Right renal pelvis (tissue), 4 donors: ENCODE results near the gene RFFL. TPM values are rescaled to one million over a fixed set of nuclear protein-coding genes. Genes with fewer than 3 reads are reported as not detected.
A peak's percentile ranks its signal among the peaks of the same experiment; 100 is the strongest.

Experiments used
- DNase-seq, 4 donors: peaks; one replicate each; pipeline ENCODE4 v3.0.0-alpha.2; 2013; ENCODE audit warnings: low read depth in 4 of 4, low spot score in 3 of 4, missing footprints in 1 of 4
- polyA plus RNA-seq, 4 donors: library from polyadenylated mRNA; unstranded; fragments of 120-200 nt; gene quantifications; one replicate each; pipeline ENCODE4 v1.2.1, GENCODE V29; 2013; ENCODE audit not compliant: insufficient read length in 4 of 4

The RFFL gene
- polyA plus RNA-seq, 4 donors = 20.8 to 26.1 (median 23.2) TPM

- peak; percentile 87 to 89 (median 88) for DNase-seq
Measured at GRCh38 chr17:34980353-34980680, 83.2 kb downstream of the RFFL start, which contains the start of gene LIG3. Gene LIG3, plus strand, starts transcription at chr17:34980512. Its CDS starts 2,494 bp downstream, at chr17:34983006.

GRCh38 chr17:34979650-34980352, 83.7 kb downstream of the RFFL start:
- DNase-seq = no peak

DNA sequence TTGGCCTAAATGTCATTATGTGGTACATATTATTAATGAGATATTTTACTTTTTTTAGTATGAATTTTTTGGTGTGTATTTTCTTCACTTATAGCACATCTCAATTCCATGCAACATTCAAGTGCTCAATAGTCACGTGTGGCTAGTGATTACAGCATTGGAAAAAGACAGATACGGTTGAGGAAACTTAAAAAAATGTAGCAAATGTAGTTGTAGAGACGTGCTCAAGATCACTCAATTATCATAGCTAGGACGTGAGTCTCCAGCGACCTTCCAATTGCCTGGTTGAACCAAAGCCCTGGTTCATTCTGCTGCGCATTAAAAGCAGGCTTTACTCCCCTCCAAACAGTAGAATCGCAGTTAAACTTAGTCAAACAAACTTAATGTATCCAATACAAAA, 84.4 kb downstream of the RFFL start:
- no peak for DNase-seq

GRCh38 chr17:34974794-34975785, 88.4 kb downstream of the RFFL start:
- no peak for DNase-seq

- no peak for DNase-seq
Measured at GRCh38 chr17:34974179-34974578, 89.3 kb downstream of the RFFL start.

DNA sequence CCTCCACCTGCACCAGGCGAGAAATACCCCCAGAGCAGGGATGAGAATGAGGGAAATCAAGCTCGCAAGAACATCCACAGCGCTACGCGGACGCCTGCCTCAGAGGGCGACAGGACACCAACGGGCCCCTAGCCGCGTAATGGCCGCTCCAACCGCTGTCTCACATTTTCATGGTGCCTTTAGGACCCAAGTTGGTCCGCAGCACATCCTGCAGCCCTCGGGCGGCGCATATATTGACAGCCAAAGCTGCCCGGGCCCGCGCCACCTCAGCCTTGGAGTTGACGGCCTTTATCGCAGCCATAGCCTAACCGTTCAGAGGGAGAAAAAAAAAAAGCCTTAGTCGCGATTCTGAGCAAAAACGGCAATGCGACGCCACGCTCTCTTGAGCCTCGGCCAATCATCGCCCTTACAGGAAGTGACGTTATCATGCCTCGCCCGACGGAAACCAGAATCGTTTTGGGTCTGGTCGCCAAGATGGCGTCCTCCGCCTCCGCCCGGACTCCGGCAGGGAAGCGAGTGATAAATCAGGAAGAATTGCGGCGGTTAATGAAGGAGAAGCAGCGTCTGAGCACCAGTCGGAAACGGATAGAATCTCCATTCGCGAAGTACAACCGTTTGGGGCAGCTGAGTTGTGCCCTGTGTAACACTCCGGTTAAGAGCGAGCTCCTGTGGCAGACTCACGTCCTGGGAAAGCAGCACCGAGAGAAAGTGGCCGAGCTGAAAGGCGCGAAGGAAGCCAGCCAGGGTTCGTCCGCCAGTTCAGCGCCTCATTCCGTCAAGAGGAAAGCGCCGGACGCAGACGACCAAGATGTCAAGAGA, 102.2 kb downstream of the RFFL start, which contains the start of the genes CCT6B and ZNF830:
CCT6B (minus strand) TSS at position 368 of the 819 bp plus-strand sequence; CDS start at position 301, 67 bp downstream.
ZNF830 (plus strand) TSS at position 448 of the 819 bp plus-strand sequence; CDS start at position 475, 27 bp downstream.
- DNase-seq = peak; percentile 91 to 96 (median 95)

- DNase-seq = no peak
Measured at GRCh38 chr17:34958438-34958837, 105.1 kb downstream of the RFFL start.

Other genes starting within 250 kb of the RFFL start
- gene CCT6B, start 102.2 kb downstream of the RFFL start, polyA plus RNA-seq = 1 to 10 TPM; 4.6 to 4.9 (median 4.6) TPM
- gene ZNF830, start 102.2 kb downstream of the RFFL start, polyA plus RNA-seq = 10 to 100 TPM; 25.1 to 26.6 (median 26.1) TPM
- gene LIG3, start 83.2 kb downstream of the RFFL start, polyA plus RNA-seq = 10 to 100 TPM; 32.9 to 37.9 (median 34.3) TPM
- gene RAD51D, start 56.2 kb upstream of the RFFL start, polyA plus RNA-seq = 10 to 100 TPM; 10.9 to 12.9 (median 11.3) TPM
- under 1 TPM in 2 of 4 donors, not detected in 2; 0.17 to 0.30 TPM for gene FNDC8, start 57.9 kb upstream of the RFFL start, polyA plus RNA-seq
- 10 to 100 TPM; 15.8 to 20.8 (median 18.8) TPM for gene NLE1, start 78.6 kb upstream of the RFFL start, polyA plus RNA-seq
- under 1 TPM; 0.10 to 0.26 (median 0.16) TPM for gene UNC45B, start 84.1 kb upstream of the RFFL start, polyA plus RNA-seq
- gene SLC35G3, start 130.7 kb upstream of the RFFL start, polyA plus RNA-seq = under 1 TPM in 1 of 4 donors, not detected in 3; 0.09 TPM
- gene SLFN5, start 179.4 kb upstream of the RFFL start, polyA plus RNA-seq = 10 to 100 TPM; 11.5 to 17.6 (median 15.3) TPM